HL-60 (cell line): Measurements from ENCODE around the gene FAM50B.

Experiments used
- DNase-seq, 2 experiments: peaks; one replicate each; pipeline ENCODE4 v3.0.0-alpha.2; 2010 to 2020; ENCODE audit warnings: low read depth in 1 of 2, low spot score in 1 of 2
- H3K27ac ChIP-seq: fragments of 250-450 bp; sonication (Bioruptor Pico); replicated peaks from 2 replicates; pipeline ENCODE4 v1.5.1; 2020; ENCODE audit warnings: mild to moderate bottlenecking, moderate library complexity
- H3K27me3 ChIP-seq: fragments of 250-450 bp; sonication (Bioruptor Pico); 2 replicates; pipeline ENCODE4 v1.5.1; 2021; ENCODE audit warnings: mild to moderate bottlenecking, moderate library complexity; ENCODE audit not compliant: insufficient read depth, poor library complexity, severe bottlenecking
- H3K4me3 ChIP-seq: replicated peaks from 2 replicates; pipeline ENCODE4 v1.5.1; 2011; ENCODE audit warnings: mild to moderate bottlenecking, control low read depth, low read length; ENCODE audit not compliant: insufficient read depth
- CTCF ChIP-seq: IDR thresholded peaks from one replicate; pipeline ENCODE4 v1.5.1; 2011; ENCODE audit warnings: low read length, control low read depth, inconsistent platforms; ENCODE audit not compliant: insufficient read depth
- GABPA ChIP-seq: IDR thresholded peaks from 2 replicates; pipeline ENCODE4 v1.6.1; 2012; ENCODE audit warnings: low read depth
- POLR2AphosphoS5 ChIP-seq: IDR thresholded peaks from 2 replicates; pipeline ENCODE4 v1.6.1; 2012; ENCODE audit warnings: low read depth
- REST ChIP-seq: IDR thresholded peaks from 2 replicates; pipeline ENCODE4 v1.6.1; 2012; ENCODE audit warnings: low read depth; ENCODE audit not compliant: insufficient replicate concordance
- SPI1 ChIP-seq: IDR thresholded peaks from 2 replicates; pipeline ENCODE4 v1.6.1; 2012; ENCODE audit warnings: low read depth, mild to moderate bottlenecking, borderline replicate concordance

The FAM50B gene

GRCh38 chr6:3857468-3858456, 8.6 kb downstream of the FAM50B start:
- no peak for DNase-seq
- Histone ChIP-seq H3K27me3 (no peaks in the 10 kb centered on the region), H3K4me3 (no peak overlapping the region), H3K27ac (no peak overlapping the region)
- no peak for TF ChIP-seq REST
- no peak for TF ChIP-seq SPI1
- no peak for TF ChIP-seq CTCF

- TF ChIP-seq POLR2AphosphoS5 (no peak), SPI1 (no peak), REST (no peak), CTCF (no peak), GABPA (no peak)
Observed at GRCh38 chr6:3859878-3860552, 10.8 kb downstream of the FAM50B start.

GRCh38 chr6:3861424-3861823, 12.3 kb downstream of the FAM50B start:
- no peak for DNase-seq
- Histone ChIP-seq H3K4me3 (no peak overlapping the region), H3K27ac (no peak overlapping the region), H3K27me3 (no peaks in the 10 kb centered on the region)
- TF ChIP-seq SPI1 (no peak), GABPA (no peak), REST (no peak), POLR2AphosphoS5 (no peak), CTCF (no peak)

More at GRCh38 chr6:3859878-3860552, 10.8 kb downstream of the FAM50B start:
- no peak overlapping the region for H3K27ac ChIP-seq
- no peak for DNase-seq
- H3K27me3 ChIP-seq: no peaks in the 10 kb centered on the region
- no peak overlapping the region for H3K4me3 ChIP-seq
